ENCODE results near the gene SPOP.

DNA sequence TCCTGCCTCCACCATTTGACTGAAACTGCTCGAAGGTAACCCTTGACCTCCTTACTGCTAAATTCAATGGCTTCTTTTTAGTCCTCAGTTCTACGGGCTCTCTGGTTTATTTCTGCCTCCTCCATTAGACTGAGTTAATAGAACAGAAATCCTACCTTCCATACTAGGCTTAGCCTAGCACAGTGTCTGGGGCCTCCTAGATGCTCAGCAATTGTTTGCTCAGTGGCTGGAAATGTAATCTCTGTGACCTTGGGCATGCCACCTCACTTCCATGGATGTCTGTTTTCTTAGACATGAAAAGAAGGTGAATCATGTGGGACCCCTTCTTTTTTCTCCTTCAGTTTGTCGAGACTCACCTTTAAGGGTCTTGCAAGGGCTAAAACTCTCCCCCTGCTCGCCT is 82.6 kb downstream of the SPOP start:
- TF ChIP-seq, protein P1, sequence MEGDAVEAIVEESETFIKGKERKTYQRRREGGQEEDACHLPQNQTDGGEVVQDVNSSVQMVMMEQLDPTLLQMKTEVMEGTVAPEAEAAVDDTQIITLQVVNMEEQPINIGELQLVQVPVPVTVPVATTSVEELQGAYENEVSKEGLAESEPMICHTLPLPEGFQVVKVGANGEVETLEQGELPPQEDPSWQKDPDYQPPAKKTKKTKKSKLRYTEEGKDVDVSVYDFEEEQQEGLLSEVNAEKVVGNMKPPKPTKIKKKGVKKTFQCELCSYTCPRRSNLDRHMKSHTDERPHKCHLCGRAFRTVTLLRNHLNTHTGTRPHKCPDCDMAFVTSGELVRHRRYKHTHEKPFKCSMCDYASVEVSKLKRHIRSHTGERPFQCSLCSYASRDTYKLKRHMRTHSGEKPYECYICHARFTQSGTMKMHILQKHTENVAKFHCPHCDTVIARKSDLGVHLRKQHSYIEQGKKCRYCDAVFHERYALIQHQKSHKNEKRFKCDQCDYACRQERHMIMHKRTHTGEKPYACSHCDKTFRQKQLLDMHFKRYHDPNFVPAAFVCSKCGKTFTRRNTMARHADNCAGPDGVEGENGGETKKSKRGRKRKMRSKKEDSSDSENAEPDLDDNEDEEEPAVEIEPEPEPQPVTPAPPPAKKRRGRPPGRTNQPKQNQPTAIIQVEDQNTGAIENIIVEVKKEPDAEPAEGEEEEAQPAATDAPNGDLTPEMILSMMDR (IDR thresholded peaks at IDR 0.05), result no peak
- no peak for TF ChIP-seq POLR2A (IDR thresholded peaks at IDR 0.05)
